Measurements from ENCODE around the gene EIF5A2.

Gene EIF5A2

GRCh38 chr3:170848292-170848917 is 60.0 kb downstream of the EIF5A2 start:
- DNase-seq, result no peak

- no peak for DNase-seq
Measured at GRCh38 chr3:170844377-170844776, 64.1 kb downstream of the EIF5A2 start.

- DNase-seq, result no peak
Measured at GRCh38 chr3:170840291-170840859, 68.1 kb downstream of the EIF5A2 start.

GRCh38 chr3:170839518-170840100 is 68.8 kb downstream of the EIF5A2 start:
- no peak for DNase-seq
